ENCODE measurements around the gene OR52I1.

OR52I1 gene

GRCh38 chr11:4593739-4594138 lies at the start of gene OR52I1:
OR52I1 (plus strand) TSS chr11:4594039; CDS start chr11:4594039, 0 bp downstream.
- DNase-seq (ENCODE audit: low read depth in 2 of 2), result no peak

- DNase-seq (ENCODE audit: low read depth in 2 of 2), result no peak
Observed at GRCh38 chr11:4544891-4545290, 48.9 kb upstream of the OR52I1 start, which contains the start of gene OR52M1. OR52M1 (plus strand) TSS chr11:4545191; CDS start chr11:4545191, 0 bp downstream.

GRCh38 chr11:4546878-4547277 lies 47.0 kb upstream of the OR52I1 start:
- no peak for DNase-seq (ENCODE audit: low read depth in 2 of 2)

GRCh38 chr11:4547416-4547815 lies 46.4 kb upstream of the OR52I1 start:
- no peak for DNase-seq (ENCODE audit: low read depth in 2 of 2)

- DNase-seq (ENCODE audit: low read depth in 2 of 2), result no peak
Observed at GRCh38 chr11:4551346-4551979, 42.4 kb upstream of the OR52I1 start.

- no peak for DNase-seq (ENCODE audit: low read depth in 2 of 2)
Observed at GRCh38 chr11:4559527-4560440, 34.1 kb upstream of the OR52I1 start.

- DNase-seq (ENCODE audit: low read depth in 2 of 2), result no peak
Observed at GRCh38 chr11:4560467-4560866, 33.4 kb upstream of the OR52I1 start.

GRCh38 chr11:4565371-4565770 lies 28.5 kb upstream of the OR52I1 start:
- no peak for DNase-seq (ENCODE audit: low read depth in 2 of 2)

GRCh38 chr11:4569075-4569474 lies 24.8 kb upstream of the OR52I1 start:
- DNase-seq (ENCODE audit: low read depth in 2 of 2), result no peak

GRCh38 chr11:4576880-4577279 lies 17.0 kb upstream of the OR52I1 start:
- no peak for DNase-seq (ENCODE audit: low read depth in 2 of 2)

- no peak for DNase-seq (ENCODE audit: low read depth in 2 of 2)
Observed at GRCh38 chr11:4577761-4578160, 16.1 kb upstream of the OR52I1 start.

GRCh38 chr11:4578624-4579023 lies 15.2 kb upstream of the OR52I1 start:
- DNase-seq (ENCODE audit: low read depth in 2 of 2), result no peak

GRCh38 chr11:4580124-4580523 lies 13.7 kb upstream of the OR52I1 start:
- no peak for DNase-seq (ENCODE audit: low read depth in 2 of 2)

GRCh38 chr11:4581443-4581842 lies 12.4 kb upstream of the OR52I1 start, which contains the start of gene OR52I2:
OR52I2 (plus strand) TSS chr11:4581743.
- no peak for DNase-seq (ENCODE audit: low read depth in 2 of 2)

- DNase-seq (ENCODE audit: low read depth in 2 of 2), result no peak
Observed at GRCh38 chr11:4589017-4589416, 4.8 kb upstream of the OR52I1 start.

GRCh38 chr11:4605057-4605456 lies 11.2 kb downstream of the OR52I1 start:
- no peak for DNase-seq (ENCODE audit: low read depth in 2 of 2)

- no peak for DNase-seq (ENCODE audit: low read depth in 2 of 2)
Observed at GRCh38 chr11:4606231-4607015, 12.6 kb downstream of the OR52I1 start.

- no peak for DNase-seq (ENCODE audit: low read depth in 2 of 2)
Observed at GRCh38 chr11:4607096-4607495, 13.3 kb downstream of the OR52I1 start.

GRCh38 chr11:4607781-4608666 lies 14.2 kb downstream of the OR52I1 start, which contains the start of gene TRIM68:
TRIM68 (minus strand) TSS chr11:4608231; CDS start chr11:4605504, 2,727 bp downstream.
- DNase-seq (ENCODE audit: low read depth in 2 of 2), result peak; percentile 90 to 91

GRCh38 chr11:4610258-4610935 lies 16.6 kb downstream of the OR52I1 start:
- DNase-seq (ENCODE audit: low read depth in 2 of 2), result no peak

Data from fibroblast of skin of left biceps (primary cell).